Activated T-helper 1 cell treated with anti-CD3 and anti-CD28 coated beads, Interleukin-12 subunit alpha, Interleukin-12 subunit beta, Interleukin-2, Interleukin-4 antibody, amounts not matched to agents 30 ng/mL and 10 ng/mL and 1 ng/mL, durations not matched to agents 14 hours and 24 hours and 36 hours (primary cell): Measurements from ENCODE around the gene SERPINE1. TPM values are rescaled to one million over a fixed set of nuclear protein-coding genes. Genes with fewer than 3 reads are reported as not detected.

Source experiments
- DNase-seq: peaks from one replicate; pipeline ENCODE4 v3.0.0; 2021; ENCODE audit warnings: low spot score
- H3K27ac Mint-ChIP-seq: one replicate; pipeline ENCODE4 v1.8.0; 2021; ENCODE audit warnings: mild to moderate bottlenecking, mixed read lengths
- H3K27me3 Mint-ChIP-seq: one replicate; pipeline ENCODE4 v1.8.0; 2022; ENCODE audit warnings: mild to moderate bottlenecking, moderate library complexity, mixed read lengths; ENCODE audit not compliant: insufficient read depth
- H3K36me3 Mint-ChIP-seq: one replicate; pipeline ENCODE4 v1.8.0; 2021; ENCODE audit warnings: low read depth, mixed read lengths
- H3K4me1 Mint-ChIP-seq: one replicate; pipeline ENCODE4 v1.8.0; 2021; ENCODE audit warnings: low read depth, mixed read lengths
- H3K4me3 Mint-ChIP-seq: one replicate; pipeline ENCODE4 v1.8.0; 2021; ENCODE audit warnings: mild to moderate bottlenecking, moderate library complexity, mixed read lengths
- H3K9me3 Mint-ChIP-seq: one replicate; pipeline ENCODE4 v1.8.0; 2021; ENCODE audit warnings: mixed read lengths
- intact Hi-C: fragments of 100-400 bp; cut with micrococcal nuclease; formaldehyde crosslinking; loops from one replicate; pipeline ENCODE4 v1.15.1; 2024
- total RNA-seq: library from RNA; stranded (reverse); gene quantifications from 2 replicates; pipeline ENCODE4 v1.2.3, GENCODE V29; 2022

SERPINE1 gene
- total RNA-seq, 1 donor from 2014 or later = 0.36 TPM

DNA sequence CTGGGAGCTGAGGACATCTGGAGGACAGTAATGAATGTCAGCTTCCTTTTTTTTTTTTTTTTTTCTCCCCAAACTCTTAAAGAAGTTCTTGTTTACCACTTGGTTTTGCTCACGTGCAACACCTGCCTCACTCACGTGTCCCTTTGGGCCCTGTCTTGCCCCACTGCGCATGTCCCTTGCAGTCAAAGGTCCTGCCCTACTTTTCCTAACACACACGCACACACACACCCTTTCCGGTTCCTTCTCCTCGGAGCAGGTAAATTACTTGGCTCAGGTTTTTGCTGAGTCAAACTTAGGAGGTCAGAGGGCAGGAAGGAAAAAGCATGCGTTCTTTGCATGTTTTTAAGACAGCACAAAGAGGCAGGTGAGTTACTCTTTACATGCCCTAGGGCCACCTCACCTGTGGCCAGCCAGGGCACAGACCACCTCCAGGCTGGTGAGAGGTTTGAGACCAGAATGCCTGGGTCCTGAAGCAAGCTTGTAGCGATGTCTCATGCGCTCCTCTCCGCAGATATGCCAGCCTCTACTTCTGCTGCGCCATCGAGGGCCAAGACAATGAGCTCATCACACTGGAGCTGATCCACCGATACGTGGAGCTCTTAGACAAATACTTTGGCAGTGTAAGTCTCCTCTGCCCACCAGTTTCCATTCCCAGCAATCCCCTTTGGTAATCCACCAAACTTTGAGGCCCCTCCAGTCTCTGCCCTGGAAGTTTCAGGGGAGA, 30.1 kb downstream of the SERPINE1 start:
- H3K4me3 Mint-ChIP-seq = peak overlapping the region; percentile 21
- H3K9me3 Mint-ChIP-seq = no peaks in the 10 kb centered on the region
- H3K27me3 Mint-ChIP-seq = peaks cover 11% of the 10 kb centered on the region
- DNase-seq = no peak
- H3K36me3 Mint-ChIP-seq = peaks cover 20% of the 10 kb centered on the region
- intact Hi-C loops = no loop called here
- H3K4me1 Mint-ChIP-seq = peaks cover 14% of the 10 kb centered on the region
- H3K27ac Mint-ChIP-seq = no peak overlapping the region

GRCh38 chr7:101159696-101160674, 33.1 kb downstream of the SERPINE1 start:
- no peak overlapping the region for H3K4me3 Mint-ChIP-seq
- H3K27ac Mint-ChIP-seq = no peak overlapping the region
- no peak for DNase-seq
- H3K4me1 Mint-ChIP-seq = peaks cover 13% of the 10 kb centered on the region
- peaks cover 15% of the 10 kb centered on the region for H3K27me3 Mint-ChIP-seq
- intact Hi-C loops = no loop called here
- no peaks in the 10 kb centered on the region for H3K9me3 Mint-ChIP-seq
- H3K36me3 Mint-ChIP-seq = peaks cover 20% of the 10 kb centered on the region

- Mint-ChIP-seq H3K4me3 (no peak overlapping the region), H3K36me3 (peaks cover 18% of the 10 kb centered on the region), H3K9me3 (no peaks in the 10 kb centered on the region), H3K27me3 (peaks cover 24% of the 10 kb centered on the region), H3K4me1 (peaks cover 14% of the 10 kb centered on the region), H3K27ac (no peak overlapping the region)
- intact Hi-C loops = no loop called here
- DNase-seq = no peak
Measured at GRCh38 chr7:101160910-101161309, 34.0 kb downstream of the SERPINE1 start.

- Mint-ChIP-seq H3K4me3 (peak overlapping the region; percentile 68), H3K27me3 (peaks cover 31% of the 10 kb centered on the region), H3K9me3 (no peaks in the 10 kb centered on the region), H3K36me3 (peaks cover 16% of the 10 kb centered on the region), H3K27ac (peak overlapping the region; percentile 34), H3K4me1 (peaks cover 23% of the 10 kb centered on the region)
- intact Hi-C loops = no loop called here
- DNase-seq = no peak
Measured at GRCh38 chr7:101161692-101162471, 35.0 kb downstream of the SERPINE1 start.

GRCh38 chr7:101162551-101163278, 35.8 kb downstream of the SERPINE1 start:
- peak overlapping the region; percentile 68 for H3K4me3 Mint-ChIP-seq
- no peak for DNase-seq
- intact Hi-C loops = no loop called here
- H3K9me3 Mint-ChIP-seq = no peaks in the 10 kb centered on the region
- H3K27me3 Mint-ChIP-seq = peaks cover 39% of the 10 kb centered on the region
- peaks cover 31% of the 10 kb centered on the region for H3K4me1 Mint-ChIP-seq
- peak overlapping the region; percentile 34 for H3K27ac Mint-ChIP-seq
- H3K36me3 Mint-ChIP-seq = peaks cover 16% of the 10 kb centered on the region

DNA sequence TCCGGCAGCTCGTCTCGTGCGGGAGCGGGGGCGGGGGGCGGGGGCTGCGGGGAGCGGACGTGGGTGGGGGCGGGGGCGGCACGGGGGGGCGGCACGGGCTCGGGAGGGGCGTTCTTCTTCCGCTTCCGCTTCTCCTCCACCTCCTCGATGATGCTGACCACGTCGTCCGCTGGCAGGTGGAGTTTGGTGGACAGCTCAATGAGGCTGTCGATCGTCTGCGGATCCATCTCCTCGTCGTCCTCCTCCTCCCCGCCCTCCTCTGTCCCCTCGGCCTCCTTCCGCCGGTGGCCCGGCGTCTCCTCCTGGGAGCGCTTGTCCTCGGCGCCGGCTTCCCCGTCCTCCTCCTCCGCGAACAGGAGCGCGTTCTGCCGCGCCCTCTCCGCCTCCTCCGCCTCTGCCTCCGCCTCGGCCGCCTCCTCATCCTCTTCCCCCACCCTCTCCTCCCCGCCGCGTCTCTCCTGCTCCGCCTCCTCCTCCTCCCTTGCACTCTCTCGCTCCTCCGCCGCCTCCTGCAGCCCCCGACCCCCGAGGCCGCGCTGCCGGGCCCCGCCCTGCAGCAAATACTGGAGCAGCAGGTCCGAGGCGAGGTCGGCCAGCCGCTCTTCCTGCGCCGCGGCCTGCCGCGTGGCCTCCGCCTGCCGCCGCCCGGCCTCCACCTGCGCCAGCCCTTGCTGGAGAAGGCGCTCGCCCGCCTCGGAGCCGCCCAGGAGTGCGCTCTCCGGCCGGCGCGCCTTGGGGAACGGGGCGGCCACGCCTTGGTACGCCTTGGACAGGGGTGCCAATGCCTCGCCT, 36.6 kb downstream of the SERPINE1 start:
- intact Hi-C loops = loop anchor here (2.0 kb wide), 1 partner anchor 275 kb away; the partner anchor contains the start of gene UFSP1
- H3K4me3 Mint-ChIP-seq = peak overlapping the region; percentile 71
- no peak overlapping the region for H3K27ac Mint-ChIP-seq
- H3K9me3 Mint-ChIP-seq = no peaks in the 10 kb centered on the region
- H3K27me3 Mint-ChIP-seq = peaks cover 47% of the 10 kb centered on the region
- peaks cover 37% of the 10 kb centered on the region for H3K4me1 Mint-ChIP-seq
- peaks cover 12% of the 10 kb centered on the region for H3K36me3 Mint-ChIP-seq
- DNase-seq = peak; percentile 42

- Mint-ChIP-seq H3K27me3 (peaks cover 53% of the 10 kb centered on the region), H3K27ac (peak overlapping the region; percentile 29)
- intact Hi-C loops = loop anchor here (2.0 kb wide), 1 partner anchor 275 kb away; the partner anchor contains the start of gene UFSP1
Measured at GRCh38 chr7:101164071-101164840, 37.4 kb downstream of the SERPINE1 start.

DNA sequence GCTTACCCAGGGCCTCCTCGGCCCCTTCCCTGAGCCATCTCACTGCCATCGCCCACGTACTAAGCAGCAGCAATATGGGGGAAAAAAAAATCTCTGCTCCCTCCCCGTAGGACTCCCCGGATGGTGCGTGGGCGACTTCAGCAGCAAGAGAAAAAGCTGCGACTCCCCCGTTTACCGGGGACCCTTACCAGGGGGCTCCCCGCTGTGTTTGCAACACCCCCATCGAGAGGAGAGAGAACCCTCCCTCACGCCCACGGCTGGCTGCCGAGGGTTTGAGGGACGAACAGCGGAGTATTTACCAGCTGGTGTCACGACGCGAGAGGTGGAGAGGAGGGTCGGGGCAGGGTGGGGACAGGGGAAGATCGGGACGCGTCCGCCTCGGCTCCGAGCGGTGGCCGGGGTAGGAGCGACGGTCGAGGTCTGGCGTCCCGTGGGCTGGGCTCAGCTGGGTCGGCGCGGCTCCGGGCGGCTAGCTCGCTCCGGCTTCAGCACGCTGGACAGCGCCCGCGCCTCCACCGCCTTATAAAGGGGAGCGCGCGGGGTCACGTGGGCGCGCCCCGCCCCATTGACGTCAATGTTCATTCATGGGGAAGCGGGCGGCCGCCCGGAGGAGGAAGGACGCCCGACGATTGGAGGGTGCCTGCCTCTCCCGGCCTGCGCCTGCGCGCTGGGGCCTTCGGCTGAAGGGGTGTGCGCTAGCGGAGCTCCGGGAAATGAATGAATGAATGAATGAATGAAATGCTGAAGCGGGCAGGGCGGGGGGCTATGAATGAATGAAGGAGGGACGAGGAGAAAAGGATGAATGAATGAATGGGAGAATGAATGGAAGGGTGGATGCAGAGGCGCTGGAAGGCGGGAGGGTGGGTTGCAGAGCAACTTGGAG, 38.4 kb downstream of the SERPINE1 start, which contains the start of gene VGF:
VGF (minus strand) TSS at position 495 of the 883 bp plus-strand sequence. CDS start 726 bp downstream, outside the sequence.
- H3K4me1 Mint-ChIP-seq = peaks cover 52% of the 10 kb centered on the region
- no peaks in the 10 kb centered on the region for H3K9me3 Mint-ChIP-seq
- peaks cover 61% of the 10 kb centered on the region for H3K27me3 Mint-ChIP-seq
- peak; percentile 92 for DNase-seq
- intact Hi-C loops = loop anchor here (1.0 to 2.0 kb wide), 3 partner anchors 9 to 277 kb away; partner anchors contain the start of genes AP1S1 and UFSP1
- H3K27ac Mint-ChIP-seq = peak within 1 kb of the TSS; percentile 82
- peaks cover 11% of the 10 kb centered on the region for H3K36me3 Mint-ChIP-seq
- H3K4me3 Mint-ChIP-seq = peak within 1 kb of the TSS; percentile 85

More at GRCh38 chr7:101164071-101164840, 37.4 kb downstream of the SERPINE1 start:
- H3K36me3 Mint-ChIP-seq = peaks cover 12% of the 10 kb centered on the region
- DNase-seq = no peak
- peak overlapping the region; percentile 85 for H3K4me3 Mint-ChIP-seq
- H3K4me1 Mint-ChIP-seq = peaks cover 44% of the 10 kb centered on the region
- no peaks in the 10 kb centered on the region for H3K9me3 Mint-ChIP-seq

GRCh38 chr7:101165958-101166647, 39.2 kb downstream of the SERPINE1 start:
- Mint-ChIP-seq H3K4me1 (peaks cover 60% of the 10 kb centered on the region), H3K9me3 (no peaks in the 10 kb centered on the region), H3K4me3 (peak overlapping the region; percentile 85), H3K27me3 (peaks cover 69% of the 10 kb centered on the region), H3K27ac (peak overlapping the region; percentile 82), H3K36me3 (peaks cover 7% of the 10 kb centered on the region)
- intact Hi-C loops = loop anchor here (1.0 to 2.0 kb wide), 3 partner anchors 8 to 277 kb away; partner anchors contain the start of genes AP1S1 and UFSP1
- no peak for DNase-seq

DNA sequence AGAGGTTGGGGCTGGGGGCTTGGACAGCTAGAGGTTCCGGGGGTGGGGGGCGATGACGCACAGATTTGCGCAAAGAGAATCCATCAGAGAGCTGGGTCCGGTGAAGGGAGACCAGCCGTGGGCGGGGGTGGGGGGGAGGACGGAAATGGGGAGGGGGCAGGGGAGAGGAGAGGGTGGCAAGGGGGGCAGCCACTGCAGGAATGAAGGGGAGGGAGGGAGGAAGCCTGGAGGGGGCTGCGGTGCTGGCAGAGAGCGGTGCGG, 39.7 kb downstream of the SERPINE1 start:
- DNase-seq = no peak
- Mint-ChIP-seq H3K36me3 (peaks cover 3% of the 10 kb centered on the region), H3K27me3 (peaks cover 73% of the 10 kb centered on the region), H3K4me3 (peak overlapping the region; percentile 26), H3K4me1 (peaks cover 65% of the 10 kb centered on the region), H3K9me3 (no peaks in the 10 kb centered on the region), H3K27ac (no peak overlapping the region)
- intact Hi-C loops = no loop called here
